Measurements from ENCODE around the gene GMDS. TPM values are rescaled to one million over a fixed set of nuclear protein-coding genes. Genes with fewer than 3 reads are reported as not detected.

Gene GMDS
- total and polyA plus RNA-seq, 5 experiments from 2014 or later: 11.4 to 25.0 (median 22.3) TPM

- H3K27me3 Mint-ChIP-seq: peaks cover 0 to 3% (median 0%) of the 10 kb centered on the region in 5 donors
- POLR2A ChIA-PET: no interaction called here
- no peak overlapping the region for H3K4me3 Mint-ChIP-seq
- no peak overlapping the region for H3K27ac Mint-ChIP-seq
- no peaks in the 10 kb centered on the region for H3K9me3 Mint-ChIP-seq
- ATAC-seq (no peak), DNase-seq (no peak)
- H3K36me3 Mint-ChIP-seq: no peaks in the 10 kb centered on the region
- peaks cover 14 to 32% (median 21%) of the 10 kb centered on the region in 4 donors for H3K4me1 Mint-ChIP-seq
Measured at GRCh38 chr6:2216794-2217383, 28.5 kb downstream of the GMDS start.

- H3K9me3 Mint-ChIP-seq: no peaks in the 10 kb centered on the region
- no peaks in the 10 kb centered on the region for H3K36me3 Mint-ChIP-seq
- no peak overlapping the region for H3K27ac Mint-ChIP-seq
- ATAC-seq (no peak), DNase-seq (no peak)
- peaks cover 0 to 3% (median 0%) of the 10 kb centered on the region in 5 donors for H3K27me3 Mint-ChIP-seq
- POLR2A ChIA-PET: no interaction called here
- H3K4me3 Mint-ChIP-seq: no peak overlapping the region
- H3K4me1 Mint-ChIP-seq: peaks cover 7 to 26% (median 15%) of the 10 kb centered on the region in 4 donors
Measured at GRCh38 chr6:2215342-2215741, 30.1 kb downstream of the GMDS start.

- Mint-ChIP-seq H3K4me3 (no peak overlapping the region), H3K36me3 (no peaks in the 10 kb centered on the region), H3K27me3 (peaks cover 0 to 3% (median 0%) of the 10 kb centered on the region in 5 donors), H3K4me1 (peaks cover 2 to 15% (median 10%) of the 10 kb centered on the region in 4 donors), H3K9me3 (no peaks in the 10 kb centered on the region), H3K27ac (no peak overlapping the region)
- DNase-seq (no peak), ATAC-seq (no peak)
- POLR2A ChIA-PET: interaction anchor here (0.5 kb wide), 1 partner anchor 86 kb away, joined by 5 read pairs; no protein-coding TSS in a partner anchor
Measured at GRCh38 chr6:2213086-2213485, 32.3 kb downstream of the GMDS start.

- H3K4me3 Mint-ChIP-seq: no peak overlapping the region
- POLR2A ChIA-PET: no interaction called here
- peaks cover 0 to 9% (median 2%) of the 10 kb centered on the region in 4 donors for H3K4me1 Mint-ChIP-seq
- DNase-seq (peak in 4 of 10 donors; percentile 4 to 65 (median 12)), ATAC-seq (peak; percentile 39 to 40)
- no peaks in the 10 kb centered on the region for H3K27me3 Mint-ChIP-seq
- H3K9me3 Mint-ChIP-seq: no peaks in the 10 kb centered on the region
- H3K36me3 Mint-ChIP-seq: peaks cover 0 to 1% (median 0%) of the 10 kb centered on the region in 3 donors
- H3K27ac Mint-ChIP-seq: no peak overlapping the region
Measured at GRCh38 chr6:2209226-2209809, 36.1 kb downstream of the GMDS start.

GRCh38 chr6:2208468-2208867, 36.9 kb downstream of the GMDS start:
- DNase-seq (no peak), ATAC-seq (no peak)
- peaks cover 0 to 1% (median 0%) of the 10 kb centered on the region in 3 donors for H3K36me3 Mint-ChIP-seq
- POLR2A ChIA-PET: no interaction called here
- H3K9me3 Mint-ChIP-seq: no peaks in the 10 kb centered on the region
- no peak overlapping the region for H3K4me3 Mint-ChIP-seq
- H3K27me3 Mint-ChIP-seq: no peaks in the 10 kb centered on the region
- no peak overlapping the region for H3K27ac Mint-ChIP-seq
- peaks cover 0 to 8% (median 2%) of the 10 kb centered on the region in 4 donors for H3K4me1 Mint-ChIP-seq

- Mint-ChIP-seq H3K4me1 (peaks cover 0 to 4% (median 1%) of the 10 kb centered on the region in 4 donors), H3K9me3 (no peaks in the 10 kb centered on the region), H3K27me3 (no peaks in the 10 kb centered on the region), H3K4me3 (no peak overlapping the region), H3K27ac (no peak overlapping the region), H3K36me3 (peaks cover 0 to 1% (median 0%) of the 10 kb centered on the region in 3 donors)
- no peak for DNase-seq
- no peak for ATAC-seq
- POLR2A ChIA-PET: no interaction called here
Measured at GRCh38 chr6:2205396-2205795, 40.0 kb downstream of the GMDS start.

GRCh38 chr6:2204272-2204671, 41.1 kb downstream of the GMDS start:
- no peak overlapping the region for H3K4me3 Mint-ChIP-seq
- peaks cover 0 to 2% (median 1%) of the 10 kb centered on the region in 4 donors for H3K4me1 Mint-ChIP-seq
- no peak overlapping the region for H3K27ac Mint-ChIP-seq
- ATAC-seq (no peak), DNase-seq (no peak)
- POLR2A ChIA-PET: no interaction called here
- no peaks in the 10 kb centered on the region for H3K27me3 Mint-ChIP-seq
- H3K36me3 Mint-ChIP-seq: peaks cover 0 to 1% (median 0%) of the 10 kb centered on the region in 3 donors
- H3K9me3 Mint-ChIP-seq: no peaks in the 10 kb centered on the region

- POLR2A ChIA-PET: no interaction called here
- peaks cover 0 to 1% (median 0%) of the 10 kb centered on the region in 3 donors for H3K36me3 Mint-ChIP-seq
Measured at GRCh38 chr6:2203264-2203663, 42.1 kb downstream of the GMDS start.

GRCh38 chr6:2197984-2198383, 47.4 kb downstream of the GMDS start:
- H3K9me3 Mint-ChIP-seq: no peaks in the 10 kb centered on the region
- no peak overlapping the region for H3K27ac Mint-ChIP-seq
- ATAC-seq (no peak), DNase-seq (no peak)
- H3K27me3 Mint-ChIP-seq: no peaks in the 10 kb centered on the region
- no peak overlapping the region for H3K4me3 Mint-ChIP-seq
- H3K4me1 Mint-ChIP-seq: peaks cover 0 to 6% (median 3%) of the 10 kb centered on the region in 4 donors
- POLR2A ChIA-PET: no interaction called here
- peaks cover 0 to 3% (median 0%) of the 10 kb centered on the region in 3 donors for H3K36me3 Mint-ChIP-seq

More at GRCh38 chr6:2203264-2203663, 42.1 kb downstream of the GMDS start:
- DNase-seq (no peak), ATAC-seq (no peak)
- no peak overlapping the region for H3K27ac Mint-ChIP-seq
- no peak overlapping the region for H3K4me3 Mint-ChIP-seq
- peaks cover 0 to 2% (median 1%) of the 10 kb centered on the region in 4 donors for H3K4me1 Mint-ChIP-seq
- H3K9me3 Mint-ChIP-seq: no peaks in the 10 kb centered on the region
- H3K27me3 Mint-ChIP-seq: no peaks in the 10 kb centered on the region

- Mint-ChIP-seq H3K27ac (no peak overlapping the region), H3K4me3 (no peak overlapping the region), H3K4me1 (peaks cover 0 to 6% (median 4%) of the 10 kb centered on the region in 4 donors), H3K9me3 (no peaks in the 10 kb centered on the region), H3K27me3 (no peaks in the 10 kb centered on the region), H3K36me3 (peaks cover 0 to 3% (median 0%) of the 10 kb centered on the region in 3 donors)
- no peak for DNase-seq
- POLR2A ChIA-PET: no interaction called here
- ATAC-seq: no peak
Measured at GRCh38 chr6:2197177-2197671, 48.2 kb downstream of the GMDS start.

- ATAC-seq (peak; percentile 56 to 66), DNase-seq (peak in 6 of 10 donors; percentile 18 to 52 (median 34))
- Mint-ChIP-seq H3K9me3 (no peaks in the 10 kb centered on the region), H3K4me3 (no peak overlapping the region), H3K4me1 (peaks cover 0 to 6% (median 4%) of the 10 kb centered on the region in 4 donors), H3K36me3 (peaks cover 0 to 3% (median 0%) of the 10 kb centered on the region in 3 donors), H3K27ac (no peak overlapping the region), H3K27me3 (no peaks in the 10 kb centered on the region)
- POLR2A ChIA-PET: no interaction called here
Measured at GRCh38 chr6:2196079-2196679, 49.2 kb downstream of the GMDS start.

GRCh38 chr6:2194643-2195042, 50.8 kb downstream of the GMDS start:
- DNase-seq (no peak), ATAC-seq (no peak)
- peaks cover 0 to 8% (median 5%) of the 10 kb centered on the region in 4 donors for H3K4me1 Mint-ChIP-seq
- H3K9me3 Mint-ChIP-seq: no peaks in the 10 kb centered on the region
- H3K27ac Mint-ChIP-seq: no peak overlapping the region
- POLR2A ChIA-PET: no interaction called here
- peaks cover 0 to 3% (median 0%) of the 10 kb centered on the region in 3 donors for H3K36me3 Mint-ChIP-seq
- no peak overlapping the region for H3K4me3 Mint-ChIP-seq
- no peaks in the 10 kb centered on the region for H3K27me3 Mint-ChIP-seq

- POLR2A ChIA-PET: no interaction called here
- no peaks in the 10 kb centered on the region for H3K9me3 Mint-ChIP-seq
- DNase-seq (no peak), ATAC-seq (no peak)
- H3K4me3 Mint-ChIP-seq: no peak overlapping the region
- H3K36me3 Mint-ChIP-seq: peaks cover 0 to 3% (median 0%) of the 10 kb centered on the region in 3 donors
- H3K27me3 Mint-ChIP-seq: no peaks in the 10 kb centered on the region
- no peak overlapping the region for H3K27ac Mint-ChIP-seq
- H3K4me1 Mint-ChIP-seq: peaks cover 4 to 12% (median 9%) of the 10 kb centered on the region in 4 donors
Measured at GRCh38 chr6:2193931-2194330, 51.5 kb downstream of the GMDS start.

Data from naive thymus-derived CD8-positive, alpha-beta T cell (primary cell).